ENCODE data around the gene ASB14.

Gene ASB14

GRCh38 chr3:57261119-57261518 lies 31.4 kb downstream of the ASB14 start:
- DNase-seq (ENCODE audit: low read depth): no peak

GRCh38 chr3:57257678-57258077 lies 34.8 kb downstream of the ASB14 start:
- no peak for DNase-seq (ENCODE audit: low read depth)

- DNase-seq (ENCODE audit: low read depth): no peak
These were observed 35.6 kb downstream of the ASB14 start for GRCh38 chr3:57256844-57257243.

GRCh38 chr3:57252404-57252803 lies 40.1 kb downstream of the ASB14 start:
- DNase-seq (ENCODE audit: low read depth): no peak

GRCh38 chr3:57244946-57245345 lies 47.5 kb downstream of the ASB14 start:
- no peak for DNase-seq (ENCODE audit: low read depth)

GRCh38 chr3:57234613-57235575 lies 57.6 kb downstream of the ASB14 start:
- DNase-seq (ENCODE audit: low read depth): no peak

GRCh38 chr3:57233799-57234198 lies 58.7 kb downstream of the ASB14 start:
- no peak for DNase-seq (ENCODE audit: low read depth)

- no peak for DNase-seq (ENCODE audit: low read depth)
These were observed 62.5 kb downstream of the ASB14 start for GRCh38 chr3:57230006-57230405.

GRCh38 chr3:57227930-57228751 lies 64.3 kb downstream of the ASB14 start:
- DNase-seq (ENCODE audit: low read depth): peak; percentile 53

GRCh38 chr3:57227204-57227929 lies 65.1 kb downstream of the ASB14 start, which contains the start of gene APPL1:
APPL1 (plus strand) TSS chr3:57227729; CDS start chr3:57227884, 155 bp downstream.
- DNase-seq (ENCODE audit: low read depth): peak; percentile 88

- no peak for DNase-seq (ENCODE audit: low read depth)
These were observed 66.3 kb downstream of the ASB14 start for GRCh38 chr3:57226176-57226575.

- DNase-seq (ENCODE audit: low read depth): no peak
These were observed 67.6 kb downstream of the ASB14 start for GRCh38 chr3:57224856-57225255.

GRCh38 chr3:57221883-57222282 lies 70.6 kb downstream of the ASB14 start:
- DNase-seq (ENCODE audit: low read depth): peak; percentile 44

Measured in fibroblast of gingiva (primary cell).